Gastroesophageal sphincter (tissue), 4 donors: ENCODE data around the gene TMEM54. TPM values are rescaled to one million over a fixed set of nuclear protein-coding genes. Genes with fewer than 3 reads are reported as not detected.

Experiments used
- ATAC-seq: fragments of 150-250 bp; one replicate; pipeline ENCODE4 v1.9.1; 2016; ENCODE audit warnings: mild to moderate bottlenecking, moderate library complexity
- H3K27ac ChIP-seq, 4 donors: fragments of 200-600 bp; sonication (generic) in 3 of 4; 1 replicate in 3 of 4; 2 replicates in 1 of 4; pipeline ENCODE4 v1.5.1; 2016 to 2019
- H3K27me3 ChIP-seq: fragments of 200-600 bp; sonication (generic); one replicate; pipeline ENCODE4 v1.5.1; 2019
- H3K36me3 ChIP-seq, 2 donors: fragments of 200-600 bp; sonication (generic); one replicate each; pipeline ENCODE4 v1.5.1; 2019; ENCODE audit warnings: control low read depth in 1 of 2
- H3K4me1 ChIP-seq, 3 donors: fragments of 200-600 bp; sonication (generic); 1 replicate in 2 of 3; 2 replicates in 1 of 3; pipeline ENCODE4 v1.5.1; 2016 to 2019; ENCODE audit warnings: control low read depth in 2 of 3
- H3K4me3 ChIP-seq, 2 donors: fragments of 200-600 bp; sonication (generic); one replicate each; pipeline ENCODE4 v1.5.1; 2019; ENCODE audit warnings: mild to moderate bottlenecking in 1 of 2, moderate library complexity in 1 of 2
- H3K9me3 ChIP-seq, 3 donors: fragments of 200-600 bp; sonication (generic); one replicate each; pipeline ENCODE4 v1.5.1; 2017 to 2019; ENCODE audit warnings: control low read depth in 2 of 3
- EP300 ChIP-seq: sonication (generic); formaldehyde crosslinking; IDR thresholded peaks from one replicate; pipeline ENCODE4 v1.6.1; 2017; ENCODE audit warnings: antibody characterized with exemption, mild to moderate bottlenecking
- POLR2A ChIP-seq, 2 donors: fragments of 450-650 bp; IDR thresholded peaks; one replicate each; pipeline ENCODE4 v1.6.1; 2017; ENCODE audit warnings: antibody characterized with exemption in 2 of 2, mild to moderate bottlenecking in 2 of 2, moderate library complexity in 1 of 2
- POLR2AphosphoS5 ChIP-seq: sonication (generic); formaldehyde crosslinking; IDR thresholded peaks from one replicate; pipeline ENCODE4 v1.6.1; 2017; ENCODE audit warnings: antibody characterized with exemption
- WGBS, 2 donors: methylation state at CpG; one replicate each; pipeline ENCODE4 v1.1.5; 2018; ENCODE audit warnings: low coverage in 1 of 2; 5-methylcytosine and 5-hydroxymethylcytosine counted together
- total RNA-seq, 4 donors: library from RNA; depleted of rRNA; stranded (reverse); fragments of >200 nt; gene quantifications; one replicate each; pipeline ENCODE4 v1.1.0, GENCODE V29; 2016
- TF ChIP-seq, protein P1 (sequence below), 4 experiments: fragments of 200-600 bp in 2 of 4; fragments of 450-650 bp in 2 of 4; sonication (generic) in 1 of 4; IDR thresholded peaks; one replicate each; pipeline ENCODE4 v1.5.1; 2017 to 2019; ENCODE audit warnings: antibody characterized with exemption in 4 of 4, mild to moderate bottlenecking in 2 of 4, moderate library complexity in 2 of 4

Gene TMEM54
- total RNA-seq, 4 donors from 2014 or later = 71.5 to 138 (median 101) TPM

GRCh38 chr1:32877211-32878110 is 23.7 kb downstream of the TMEM54 start:
- H3K4me1 ChIP-seq = peaks cover 0 to 39% (median 12%) of the 10 kb centered on the region in 3 donors
- H3K27me3 ChIP-seq = no peaks in the 10 kb centered on the region
- no peak for TF ChIP-seq EP300
- no peaks in the 10 kb centered on the region for H3K36me3 ChIP-seq
- 58 to 70% methylated on average over 2 to 8 of the region's 13 CpGs for WGBS, 2 donors
- H3K9me3 ChIP-seq = no peaks in the 10 kb centered on the region
- H3K27ac ChIP-seq = no peak overlapping the region
- no peak for ATAC-seq
- no peak overlapping the region for H3K4me3 ChIP-seq

DNA sequence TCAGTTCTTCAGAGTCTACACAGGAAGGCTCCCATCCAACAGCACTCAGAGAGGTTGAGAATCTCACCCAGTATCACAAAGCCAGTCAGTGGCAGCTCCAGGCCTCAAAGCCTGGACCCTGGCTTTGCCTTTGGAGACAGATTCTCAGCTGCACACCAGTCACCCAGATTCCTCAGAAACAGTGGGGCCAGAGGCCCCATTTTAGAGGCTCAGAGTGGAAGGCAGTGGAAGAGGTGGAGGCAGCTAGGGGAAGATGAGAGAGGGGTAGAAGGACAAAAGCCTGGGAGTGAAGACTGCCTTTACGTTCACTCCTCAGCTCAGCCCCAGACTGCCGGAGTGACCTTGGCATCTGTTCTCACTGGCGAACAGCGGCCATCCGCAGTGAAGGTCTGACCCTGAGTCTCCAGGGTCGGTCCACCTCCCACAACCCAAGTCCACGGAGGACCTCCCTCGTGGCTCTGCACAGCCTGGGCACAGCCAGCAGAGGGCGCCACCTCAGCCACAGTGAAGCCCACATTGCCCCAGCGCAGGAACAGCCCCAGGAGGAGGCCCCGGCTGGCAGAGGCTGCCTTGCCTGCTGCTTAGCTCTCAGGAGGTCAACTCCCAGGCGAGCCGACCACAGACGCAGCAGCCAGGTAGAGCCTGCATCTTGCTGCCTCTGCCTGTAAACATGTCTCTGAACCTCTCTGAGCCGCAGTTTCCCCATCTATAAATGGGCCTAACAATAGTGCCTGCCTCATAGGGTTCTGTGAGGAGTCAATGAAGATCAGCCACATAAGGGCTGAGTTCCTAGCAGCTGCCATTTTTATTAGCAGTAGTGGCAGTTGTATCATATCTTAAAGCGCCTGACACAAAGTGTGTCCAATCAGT is 24.6 kb downstream of the TMEM54 start:
- H3K36me3 ChIP-seq = no peaks in the 10 kb centered on the region
- no peak for ATAC-seq
- no peak for TF ChIP-seq POLR2AphosphoS5
- TF ChIP-seq, protein P1, sequence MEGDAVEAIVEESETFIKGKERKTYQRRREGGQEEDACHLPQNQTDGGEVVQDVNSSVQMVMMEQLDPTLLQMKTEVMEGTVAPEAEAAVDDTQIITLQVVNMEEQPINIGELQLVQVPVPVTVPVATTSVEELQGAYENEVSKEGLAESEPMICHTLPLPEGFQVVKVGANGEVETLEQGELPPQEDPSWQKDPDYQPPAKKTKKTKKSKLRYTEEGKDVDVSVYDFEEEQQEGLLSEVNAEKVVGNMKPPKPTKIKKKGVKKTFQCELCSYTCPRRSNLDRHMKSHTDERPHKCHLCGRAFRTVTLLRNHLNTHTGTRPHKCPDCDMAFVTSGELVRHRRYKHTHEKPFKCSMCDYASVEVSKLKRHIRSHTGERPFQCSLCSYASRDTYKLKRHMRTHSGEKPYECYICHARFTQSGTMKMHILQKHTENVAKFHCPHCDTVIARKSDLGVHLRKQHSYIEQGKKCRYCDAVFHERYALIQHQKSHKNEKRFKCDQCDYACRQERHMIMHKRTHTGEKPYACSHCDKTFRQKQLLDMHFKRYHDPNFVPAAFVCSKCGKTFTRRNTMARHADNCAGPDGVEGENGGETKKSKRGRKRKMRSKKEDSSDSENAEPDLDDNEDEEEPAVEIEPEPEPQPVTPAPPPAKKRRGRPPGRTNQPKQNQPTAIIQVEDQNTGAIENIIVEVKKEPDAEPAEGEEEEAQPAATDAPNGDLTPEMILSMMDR (IDR thresholded peaks at IDR 0.05) = peak in 3 of 4 experiments; percentile 61 to 83 (median 70)
- H3K9me3 ChIP-seq = no peaks in the 10 kb centered on the region
- 57% methylated on average over 6 of the region's 16 CpGs; no CpG with 5 or more reads in 1 of the 2 donors for WGBS, 2 donors
- H3K4me1 ChIP-seq = peaks cover 0 to 39% (median 8%) of the 10 kb centered on the region in 3 donors
- no peaks in the 10 kb centered on the region for H3K27me3 ChIP-seq
- H3K27ac ChIP-seq = no peak overlapping the region
- no peak overlapping the region for H3K4me3 ChIP-seq

DNA sequence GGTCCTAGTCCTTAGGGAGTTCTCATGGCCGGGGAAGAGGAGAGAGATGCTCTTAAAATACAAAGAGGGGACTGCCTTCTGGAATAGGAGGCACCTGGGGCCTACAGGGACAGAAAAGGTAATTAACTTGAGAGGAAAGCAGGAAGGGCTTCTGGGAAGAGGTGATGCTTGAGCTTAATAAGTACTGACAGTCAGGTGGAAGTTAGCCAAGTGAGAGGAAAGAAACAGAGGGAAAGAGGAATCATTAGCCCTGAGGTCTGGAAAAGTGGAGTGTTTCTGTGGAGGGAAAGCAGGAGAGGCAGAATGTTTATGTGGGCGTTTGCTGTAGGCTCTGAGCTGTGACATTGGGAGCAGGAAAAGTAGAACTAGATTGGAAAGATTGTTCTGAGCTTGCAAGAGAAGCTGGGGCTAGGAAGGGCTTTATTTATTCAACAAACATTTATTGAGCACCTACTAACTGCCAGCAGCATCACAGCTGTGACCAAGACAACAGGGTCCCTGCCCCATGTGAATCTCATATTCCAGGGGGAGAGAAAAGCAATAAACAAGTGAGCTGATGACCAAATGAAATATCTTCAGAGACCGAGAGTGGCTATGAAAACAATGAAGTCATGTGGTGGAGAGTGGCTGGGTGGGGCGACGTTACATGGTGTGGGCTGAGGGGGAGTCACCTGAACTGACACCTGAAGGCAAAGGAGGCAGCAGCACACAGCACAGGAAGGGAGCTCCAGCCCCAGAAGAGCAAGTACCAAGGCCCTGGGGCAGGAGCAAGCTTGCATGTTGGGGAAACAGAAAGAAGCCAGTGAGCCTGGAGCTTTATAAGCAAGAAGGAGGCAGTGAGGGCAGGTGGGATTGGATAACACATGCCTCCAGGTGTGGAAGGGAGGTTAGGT is 26.1 kb downstream of the TMEM54 start:
- peaks cover 0 to 47% (median 16%) of the 10 kb centered on the region in 3 donors for H3K4me1 ChIP-seq
- H3K36me3 ChIP-seq = no peaks in the 10 kb centered on the region
- H3K27me3 ChIP-seq = peaks cover 2% of the 10 kb centered on the region
- WGBS, 2 donors = 60 to 65% methylated on average over 4 to 5 of the region's 5 CpGs
- no peak for ATAC-seq
- H3K4me3 ChIP-seq = no peak overlapping the region
- H3K9me3 ChIP-seq = no peaks in the 10 kb centered on the region
- H3K27ac ChIP-seq = no peak overlapping the region
- TF ChIP-seq EP300 (no peak), POLR2A (IDR thresholded peaks at IDR 0.05) (no peak), POLR2AphosphoS5 (no peak)
- TF ChIP-seq, protein P1 (IDR thresholded peaks at IDR 0.05) = no peak

DNA sequence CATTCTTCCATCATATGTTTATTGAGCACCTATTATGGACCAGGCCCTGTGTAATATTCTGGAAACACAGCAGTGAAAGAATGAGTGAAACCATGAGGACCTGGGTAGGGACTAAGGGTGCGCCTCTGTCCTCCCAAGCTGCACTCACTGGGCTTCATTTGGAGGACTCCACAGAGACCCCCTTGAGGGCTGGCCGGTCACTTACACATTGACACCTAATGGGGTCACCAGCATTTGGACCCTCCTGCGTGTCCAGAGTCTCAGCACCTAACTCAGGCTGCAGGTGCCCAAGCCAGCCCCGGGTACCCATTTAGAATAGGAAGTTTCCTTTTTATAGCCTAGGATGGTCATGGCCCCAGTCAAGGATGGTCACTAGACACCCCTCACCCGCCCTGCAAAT is 27.7 kb downstream of the TMEM54 start:
- Histone ChIP-seq H3K4me1 (peaks cover 0 to 56% (median 21%) of the 10 kb centered on the region in 3 donors), H3K4me3 (no peak overlapping the region), H3K27me3 (peaks cover 7% of the 10 kb centered on the region), H3K9me3 (no peaks in the 10 kb centered on the region), H3K36me3 (peaks cover 0 to under 1% of the 10 kb centered on the region in 2 donors), H3K27ac (no peak overlapping the region)
- ATAC-seq = no peak
- WGBS, 2 donors = 82 to 85% methylated on average over 2 to 5 of the region's 5 CpGs
- TF ChIP-seq EP300 (no peak), POLR2AphosphoS5 (no peak), POLR2A (IDR thresholded peaks at IDR 0.05) (no peak)
- TF ChIP-seq, protein P1 (IDR thresholded peaks at IDR 0.05) = no peak

DNA sequence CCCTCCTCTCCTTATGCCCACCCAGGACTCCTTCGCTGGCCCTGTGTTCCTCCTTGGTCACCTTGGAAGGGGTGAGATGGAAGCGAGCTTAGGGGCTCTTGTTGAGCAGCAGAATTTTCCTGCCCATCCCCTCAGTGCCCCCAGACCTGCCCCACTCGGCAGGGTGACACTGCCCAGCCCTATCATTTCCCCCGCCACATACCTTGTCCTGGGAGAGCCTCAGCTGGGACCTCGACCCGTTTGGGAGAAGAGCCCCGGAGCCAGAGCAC is 29.1 kb downstream of the TMEM54 start:
- H3K27me3 ChIP-seq = peaks cover 7% of the 10 kb centered on the region
- peak overlapping the region in 1 of 2 donors; percentile 25 for H3K4me3 ChIP-seq
- H3K9me3 ChIP-seq = no peaks in the 10 kb centered on the region
- peaks cover 0 to 13% of the 10 kb centered on the region in 2 donors for H3K36me3 ChIP-seq
- TF ChIP-seq POLR2A (IDR thresholded peaks at IDR 0.05) (no peak), POLR2AphosphoS5 (no peak), EP300 (no peak)
- TF ChIP-seq, protein P1 (IDR thresholded peaks at IDR 0.05) = no peak
- H3K27ac ChIP-seq = peak overlapping the region in 3 of 4 donors; percentile 17 to 71 (median 63)
- WGBS, 2 donors = 25 to 100% methylated on average over 1 to 5 of the region's 7 CpGs
- peaks cover 0 to 42% (median 17%) of the 10 kb centered on the region in 3 donors for H3K4me1 ChIP-seq
- ATAC-seq = no peak
